ENCODE measurements around the gene TOP3B. TPM values are rescaled to one million over a fixed set of nuclear protein-coding genes. Genes with fewer than 3 reads are reported as not detected.
A peak's percentile ranks its signal among the peaks of the same experiment; 100 is the strongest.

Gene TOP3B
- total RNA-seq, 4 donors from 2014 or later: 44.9 to 94.6 (median 65.4) TPM

DNA sequence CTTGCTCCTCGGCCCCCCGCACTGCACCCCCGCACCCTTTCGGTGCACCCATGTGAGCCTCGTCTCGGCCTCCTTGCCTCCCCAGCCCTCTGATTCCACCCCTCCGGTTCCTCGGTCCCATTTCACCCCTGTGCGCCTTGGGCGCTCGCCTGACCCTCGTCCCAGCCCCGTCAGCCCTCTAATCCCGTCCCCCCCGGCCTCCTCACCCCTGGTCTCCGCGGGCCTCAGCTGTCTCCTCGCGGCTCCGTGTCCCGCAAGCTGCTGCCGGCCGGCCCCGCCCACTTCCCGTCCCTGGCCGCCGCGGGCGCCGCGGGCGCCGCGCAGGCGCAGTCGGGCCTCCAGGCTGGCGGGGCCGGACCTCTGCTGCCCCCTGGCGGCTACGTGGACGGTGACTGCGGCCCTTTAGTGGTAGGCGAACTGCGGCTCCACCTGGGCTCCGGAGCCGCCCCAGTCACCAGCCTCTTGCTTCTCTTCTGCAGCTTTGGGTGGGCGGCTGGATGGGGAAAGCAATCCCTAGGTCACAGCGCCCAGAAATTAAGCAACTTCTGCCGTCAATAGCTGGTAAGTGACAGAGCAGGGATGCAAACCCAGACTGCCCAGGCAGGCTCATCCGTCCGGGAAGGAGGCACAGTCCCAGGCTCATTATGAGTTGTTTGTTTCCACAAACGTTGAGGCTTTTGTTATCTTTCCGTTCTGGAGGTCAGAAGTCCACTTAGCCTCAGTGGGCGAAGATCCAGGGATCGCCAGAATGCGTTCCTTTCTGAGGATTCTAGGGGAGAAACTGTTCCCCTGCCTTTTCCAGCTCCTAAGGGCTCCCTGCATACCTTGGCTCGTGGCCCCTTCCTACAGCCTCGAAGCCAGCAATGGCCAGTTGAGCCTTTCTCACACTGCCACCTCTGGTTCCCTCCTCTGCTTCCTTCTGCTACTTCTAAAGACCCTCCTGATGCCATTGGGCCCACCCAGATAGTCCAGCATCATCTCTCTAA, 29.7 kb downstream of the TOP3B start, which contains the start of gene PPM1F:
Gene PPM1F (minus strand): TSS at position 263 of the 986 bp plus-strand sequence. CDS start 6,800 bp downstream, outside the sequence.
- intact Hi-C loops (cut with DNase I; ENCODE audit: low total_unique reads): no loop called here
- Histone ChIP-seq H3K27me3 (no peaks in the 10 kb centered on the region), H3K9me3 (no peaks in the 10 kb centered on the region), H3K36me3 (no peaks in the 10 kb centered on the region), H3K27ac (peak within 1 kb of the TSS; percentile 75 to 82 (median 76)), H3K4me3 (peak within 1 kb of the TSS; percentile 60 to 87 (median 66)), H3K4me1 (peaks cover 4 to 18% (median 14%) of the 10 kb centered on the region in 4 donors)
- TF ChIP-seq, protein P1, sequence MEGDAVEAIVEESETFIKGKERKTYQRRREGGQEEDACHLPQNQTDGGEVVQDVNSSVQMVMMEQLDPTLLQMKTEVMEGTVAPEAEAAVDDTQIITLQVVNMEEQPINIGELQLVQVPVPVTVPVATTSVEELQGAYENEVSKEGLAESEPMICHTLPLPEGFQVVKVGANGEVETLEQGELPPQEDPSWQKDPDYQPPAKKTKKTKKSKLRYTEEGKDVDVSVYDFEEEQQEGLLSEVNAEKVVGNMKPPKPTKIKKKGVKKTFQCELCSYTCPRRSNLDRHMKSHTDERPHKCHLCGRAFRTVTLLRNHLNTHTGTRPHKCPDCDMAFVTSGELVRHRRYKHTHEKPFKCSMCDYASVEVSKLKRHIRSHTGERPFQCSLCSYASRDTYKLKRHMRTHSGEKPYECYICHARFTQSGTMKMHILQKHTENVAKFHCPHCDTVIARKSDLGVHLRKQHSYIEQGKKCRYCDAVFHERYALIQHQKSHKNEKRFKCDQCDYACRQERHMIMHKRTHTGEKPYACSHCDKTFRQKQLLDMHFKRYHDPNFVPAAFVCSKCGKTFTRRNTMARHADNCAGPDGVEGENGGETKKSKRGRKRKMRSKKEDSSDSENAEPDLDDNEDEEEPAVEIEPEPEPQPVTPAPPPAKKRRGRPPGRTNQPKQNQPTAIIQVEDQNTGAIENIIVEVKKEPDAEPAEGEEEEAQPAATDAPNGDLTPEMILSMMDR (IDR thresholded peaks at IDR 0.05): peak; percentile 61 to 87 (median 81)
- peak in 1 of 3 donors; percentile 28 for TF ChIP-seq POLR2AphosphoS5 (IDR thresholded peaks at IDR 0.05)
- TF ChIP-seq POLR2A (IDR thresholded peaks at IDR 0.05): no peak
- TF ChIP-seq EP300 (IDR thresholded peaks at IDR 0.05; ENCODE audit: low read depth): no peak
- 8 to 70% methylated on average over 2 to 55 of the region's 58 CpGs for WGBS, 2 donors (ENCODE audit: low coverage in 1 of 2)
- in situ Hi-C loops (cut with MboI; ENCODE audit: low pct_ligation_motif_present in 1 of 4, low pct_unique_long_range_greater_than_20kb in 1 of 4, low sequenced_read_pairs in 3 of 4): no loop called here
- peak; percentile 90 for DNase-seq

DNA sequence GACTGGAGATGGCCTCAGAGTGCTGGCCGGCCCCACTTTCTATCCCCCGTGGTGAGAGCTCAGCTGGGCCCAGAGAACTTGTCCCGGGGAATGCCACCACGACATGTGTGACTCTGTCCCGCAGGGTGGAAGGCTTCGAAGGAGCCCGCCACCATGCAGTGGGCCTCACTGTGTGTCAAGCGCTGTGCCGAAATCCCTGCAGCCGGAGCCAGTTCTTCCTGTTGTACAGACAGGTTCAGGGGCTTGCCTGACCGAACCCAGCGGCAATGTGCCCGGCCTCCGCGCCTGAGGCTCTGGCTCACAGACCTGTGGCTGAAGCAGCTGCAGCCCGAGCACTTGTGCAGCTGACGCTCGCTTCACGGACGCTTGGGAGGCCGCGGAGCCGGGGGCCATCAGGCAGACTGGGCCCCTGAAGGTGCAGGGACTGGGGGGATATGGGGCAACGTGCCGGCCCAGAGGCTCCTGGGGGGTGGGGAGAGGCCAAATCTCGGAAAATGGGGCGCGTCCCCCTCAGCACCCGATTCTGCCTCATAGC, 30.6 kb downstream of the TOP3B start:
- Histone ChIP-seq H3K27ac (peak overlapping the region; percentile 75 to 82 (median 76)), H3K4me3 (peak overlapping the region; percentile 60 to 87 (median 66)), H3K9me3 (no peaks in the 10 kb centered on the region), H3K36me3 (no peaks in the 10 kb centered on the region), H3K4me1 (peaks cover 4 to 26% (median 17%) of the 10 kb centered on the region in 4 donors), H3K27me3 (no peaks in the 10 kb centered on the region)
- 14% methylated on average over 26 of the region's 29 CpGs; no CpG with 5 or more reads in 1 of the 2 donors for WGBS, 2 donors (ENCODE audit: low coverage in 1 of 2)
- DNase-seq: peak; percentile 44
- TF ChIP-seq POLR2AphosphoS5 (IDR thresholded peaks at IDR 0.05): no peak
- TF ChIP-seq, protein P1 (IDR thresholded peaks at IDR 0.05): no peak
- intact Hi-C loops (cut with DNase I; ENCODE audit: low total_unique reads) (no loop called here), in situ Hi-C loops (cut with MboI; ENCODE audit: low pct_ligation_motif_present in 1 of 4, low pct_unique_long_range_greater_than_20kb in 1 of 4, low sequenced_read_pairs in 3 of 4) (no loop called here)

DNA sequence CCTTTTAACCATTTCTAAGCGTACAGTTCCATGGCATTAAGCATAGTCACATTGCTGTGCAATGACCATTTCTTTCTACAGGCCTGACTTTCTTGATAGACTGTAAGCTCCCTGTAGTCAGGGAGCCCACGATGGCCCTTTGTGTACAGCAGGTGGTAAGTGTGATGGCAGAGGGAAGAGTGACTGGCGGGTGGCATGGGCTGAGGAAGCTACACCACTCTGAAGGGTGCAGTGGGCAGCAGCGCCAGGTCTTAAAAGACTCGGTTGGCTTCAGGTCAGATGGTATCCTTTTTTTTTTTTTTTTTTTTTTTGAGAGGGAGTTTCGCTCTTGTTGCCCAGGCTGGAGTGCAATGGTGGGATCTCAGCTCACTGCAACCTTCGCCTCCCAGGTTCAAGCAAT, 31.5 kb downstream of the TOP3B start:
- H3K4me1 ChIP-seq: peaks cover 4 to 30% (median 20%) of the 10 kb centered on the region in 4 donors
- H3K4me3 ChIP-seq: no peak overlapping the region
- no peaks in the 10 kb centered on the region for H3K9me3 ChIP-seq
- H3K27me3 ChIP-seq: no peaks in the 10 kb centered on the region
- in situ Hi-C loops (cut with MboI; ENCODE audit: low pct_ligation_motif_present in 1 of 4, low pct_unique_long_range_greater_than_20kb in 1 of 4, low sequenced_read_pairs in 3 of 4) (no loop called here), intact Hi-C loops (cut with DNase I; ENCODE audit: low total_unique reads) (no loop called here)
- no peak overlapping the region for H3K27ac ChIP-seq
- TF ChIP-seq, protein P1 (IDR thresholded peaks at IDR 0.05): no peak
- no peak for TF ChIP-seq POLR2A (IDR thresholded peaks at IDR 0.05)
- no peak for TF ChIP-seq EP300 (IDR thresholded peaks at IDR 0.05; ENCODE audit: low read depth)
- no peak for TF ChIP-seq POLR2AphosphoS5 (IDR thresholded peaks at IDR 0.05)
- WGBS, 2 donors (ENCODE audit: low coverage in 1 of 2): 90 to 93% methylated on average over 5 to 7 of the region's 7 CpGs
- no peaks in the 10 kb centered on the region for H3K36me3 ChIP-seq
- DNase-seq: no peak

DNA sequence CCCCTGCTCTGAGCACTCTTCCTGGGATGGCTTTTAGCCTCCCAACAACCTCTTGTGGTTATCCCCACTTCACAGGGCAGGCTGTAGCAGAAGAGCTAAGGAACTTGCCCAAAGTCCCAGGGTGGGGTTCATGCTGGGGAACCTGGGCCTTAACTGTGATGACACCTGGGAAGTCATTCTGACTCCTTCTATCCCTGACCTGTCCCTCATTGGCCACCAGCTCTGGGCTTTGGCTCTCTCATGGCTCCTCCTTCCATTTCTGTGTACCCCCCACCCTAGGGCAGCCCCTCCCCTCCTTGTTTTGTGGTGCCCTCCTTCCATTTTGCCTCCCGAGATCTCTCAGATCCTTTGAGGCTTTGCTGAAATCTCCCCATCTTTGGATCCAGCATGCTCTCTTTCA, 32.6 kb downstream of the TOP3B start:
- TF ChIP-seq POLR2AphosphoS5 (IDR thresholded peaks at IDR 0.05) (no peak), POLR2A (IDR thresholded peaks at IDR 0.05) (no peak), EP300 (IDR thresholded peaks at IDR 0.05; ENCODE audit: low read depth) (no peak)
- TF ChIP-seq, protein P1 (IDR thresholded peaks at IDR 0.05): no peak
- no peaks in the 10 kb centered on the region for H3K9me3 ChIP-seq
- peaks cover 4 to 30% (median 20%) of the 10 kb centered on the region in 4 donors for H3K4me1 ChIP-seq
- no peaks in the 10 kb centered on the region for H3K27me3 ChIP-seq
- 91 to 100% methylated on average over 1 of the region's 1 CpG for WGBS, 2 donors (ENCODE audit: low coverage in 1 of 2)
- in situ Hi-C loops (cut with MboI; ENCODE audit: low pct_ligation_motif_present in 1 of 4, low pct_unique_long_range_greater_than_20kb in 1 of 4, low sequenced_read_pairs in 3 of 4): loop anchor here in 2 of 4 donors (10.0 to 25.0 kb wide), 2 partner anchors 235 to 238 kb away; no protein-coding TSS in a partner anchor
- no peak for DNase-seq
- H3K4me3 ChIP-seq: no peak overlapping the region
- peak overlapping the region in 1 of 4 donors; percentile 36 for H3K27ac ChIP-seq
- intact Hi-C loops (cut with DNase I; ENCODE audit: low total_unique reads): loop anchor here (5.0 kb wide), 1 partner anchor 243 kb away; no protein-coding TSS in a partner anchor
- no peaks in the 10 kb centered on the region for H3K36me3 ChIP-seq

Measured in transverse colon (tissue), 4 donors.